HL-60 (cell line): Measurements from ENCODE around the gene GRIK2.
"Not testable (repeated sequence)": the region's sequence is repeated elsewhere in the genome, so short reads cannot be mapped to it uniquely, and the experiment has no call there.

ENCODE experiments used
- DNase-seq, 2 experiments: peaks; one replicate each; pipeline ENCODE4 v3.0.0-alpha.2; 2010 to 2020; ENCODE audit warnings: low read depth in 1 of 2, low spot score in 1 of 2
- H3K27ac ChIP-seq: fragments of 250-450 bp; sonication (Bioruptor Pico); replicated peaks from 2 replicates; pipeline ENCODE4 v1.5.1; 2020; ENCODE audit warnings: mild to moderate bottlenecking, moderate library complexity
- H3K27me3 ChIP-seq: fragments of 250-450 bp; sonication (Bioruptor Pico); 2 replicates; pipeline ENCODE4 v1.5.1; 2021; ENCODE audit warnings: mild to moderate bottlenecking, moderate library complexity; ENCODE audit not compliant: insufficient read depth, poor library complexity, severe bottlenecking
- H3K4me3 ChIP-seq: replicated peaks from 2 replicates; pipeline ENCODE4 v1.5.1; 2011; ENCODE audit warnings: mild to moderate bottlenecking, control low read depth, low read length; ENCODE audit not compliant: insufficient read depth
- CTCF ChIP-seq: IDR thresholded peaks from one replicate; pipeline ENCODE4 v1.5.1; 2011; ENCODE audit warnings: low read length, control low read depth, inconsistent platforms; ENCODE audit not compliant: insufficient read depth
- GABPA ChIP-seq: IDR thresholded peaks from 2 replicates; pipeline ENCODE4 v1.6.1; 2012; ENCODE audit warnings: low read depth
- POLR2AphosphoS5 ChIP-seq: IDR thresholded peaks from 2 replicates; pipeline ENCODE4 v1.6.1; 2012; ENCODE audit warnings: low read depth
- REST ChIP-seq: IDR thresholded peaks from 2 replicates; pipeline ENCODE4 v1.6.1; 2012; ENCODE audit warnings: low read depth; ENCODE audit not compliant: insufficient replicate concordance
- SPI1 ChIP-seq: IDR thresholded peaks from 2 replicates; pipeline ENCODE4 v1.6.1; 2012; ENCODE audit warnings: low read depth, mild to moderate bottlenecking, borderline replicate concordance

The GRIK2 gene

GRCh38 chr6:101633081-101633480, 239.6 kb downstream of the GRIK2 start:
- no peak for DNase-seq
- Histone ChIP-seq H3K4me3 (no peak overlapping the region), H3K27ac (no peak overlapping the region), H3K27me3 (no peaks in the 10 kb centered on the region)
- TF ChIP-seq POLR2AphosphoS5 (no peak), CTCF (no peak), SPI1 (no peak), GABPA (no peak), REST (no peak)

GRCh38 chr6:101638865-101639264, 245.4 kb downstream of the GRIK2 start:
- not testable (repeated sequence) for H3K27me3 ChIP-seq, DNase-seq, H3K27ac ChIP-seq, H3K4me3 ChIP-seq

- no peak overlapping the region for H3K27ac ChIP-seq
- no peak for DNase-seq
- H3K4me3 ChIP-seq: no peak overlapping the region
- TF ChIP-seq CTCF: no peak
- TF ChIP-seq REST: no peak
- TF ChIP-seq SPI1: no peak
- no peak for TF ChIP-seq POLR2AphosphoS5
- no peak for TF ChIP-seq GABPA
- H3K27me3 ChIP-seq: no peaks in the 10 kb centered on the region
These were observed 246.6 kb downstream of the GRIK2 start for GRCh38 chr6:101640131-101640530.

GRCh38 chr6:101645770-101646169, 252.3 kb downstream of the GRIK2 start:
- no peak for DNase-seq
- Histone ChIP-seq H3K27ac (no peak overlapping the region), H3K4me3 (no peak overlapping the region), H3K27me3 (no peaks in the 10 kb centered on the region)
- no peak for TF ChIP-seq SPI1

- H3K4me3 ChIP-seq: no peak overlapping the region
- TF ChIP-seq SPI1: no peak
- no peak for TF ChIP-seq POLR2AphosphoS5
- DNase-seq: no peak
- no peak overlapping the region for H3K27ac ChIP-seq
- H3K27me3 ChIP-seq: no peaks in the 10 kb centered on the region
These were observed 257.0 kb downstream of the GRIK2 start for GRCh38 chr6:101650402-101651100.
